NCI-H524 (cell line): ENCODE data around the gene RAD54L.
"Not testable (repeated sequence)": the region's sequence is repeated elsewhere in the genome, so short reads cannot be mapped to it uniquely, and the experiment has no call there.

Source experiments
- DNase-seq, 2 experiments: peaks; one replicate each; lab custom pipeline; 2025; lab: John Stamatoyannopoulos, UW

Gene RAD54L

DNA sequence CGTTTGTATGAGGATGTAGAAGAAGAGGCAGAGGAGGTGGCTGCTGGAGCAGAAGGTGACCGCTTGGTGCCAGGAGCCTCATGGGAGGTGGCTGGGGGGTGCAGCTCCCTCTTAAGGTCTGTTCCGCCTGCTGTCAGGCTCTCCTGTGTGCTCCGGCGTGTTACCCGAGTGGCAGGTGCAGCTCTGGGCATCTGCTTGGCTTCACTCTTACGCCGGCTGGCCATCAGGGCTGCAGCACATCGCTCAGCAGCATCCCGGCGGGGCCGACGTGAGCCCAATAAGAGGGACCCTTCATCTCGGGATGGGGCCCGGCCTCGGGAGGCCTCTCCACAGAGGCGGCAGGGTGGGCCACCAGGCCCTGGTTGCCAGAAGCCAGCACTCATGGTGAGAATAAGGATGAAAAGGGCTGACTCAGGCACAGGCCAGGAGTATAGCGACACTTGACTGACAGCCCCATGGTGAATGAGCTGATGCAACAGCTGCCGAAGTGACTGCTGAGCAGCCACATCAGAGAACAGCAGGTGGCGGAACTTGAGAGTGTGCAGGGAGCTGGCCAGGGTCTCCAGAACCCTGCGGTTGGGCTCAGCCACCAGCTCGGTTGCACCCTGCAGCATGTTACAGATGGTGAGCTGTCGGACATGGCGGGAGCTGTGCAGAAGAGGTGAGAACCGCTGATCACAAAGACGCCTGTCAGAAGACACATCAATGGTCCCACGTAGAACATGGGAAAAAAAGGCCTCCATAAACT is 38.3 kb downstream of the RAD54L start:
- peak; percentile 92 to 97 for DNase-seq

DNA sequence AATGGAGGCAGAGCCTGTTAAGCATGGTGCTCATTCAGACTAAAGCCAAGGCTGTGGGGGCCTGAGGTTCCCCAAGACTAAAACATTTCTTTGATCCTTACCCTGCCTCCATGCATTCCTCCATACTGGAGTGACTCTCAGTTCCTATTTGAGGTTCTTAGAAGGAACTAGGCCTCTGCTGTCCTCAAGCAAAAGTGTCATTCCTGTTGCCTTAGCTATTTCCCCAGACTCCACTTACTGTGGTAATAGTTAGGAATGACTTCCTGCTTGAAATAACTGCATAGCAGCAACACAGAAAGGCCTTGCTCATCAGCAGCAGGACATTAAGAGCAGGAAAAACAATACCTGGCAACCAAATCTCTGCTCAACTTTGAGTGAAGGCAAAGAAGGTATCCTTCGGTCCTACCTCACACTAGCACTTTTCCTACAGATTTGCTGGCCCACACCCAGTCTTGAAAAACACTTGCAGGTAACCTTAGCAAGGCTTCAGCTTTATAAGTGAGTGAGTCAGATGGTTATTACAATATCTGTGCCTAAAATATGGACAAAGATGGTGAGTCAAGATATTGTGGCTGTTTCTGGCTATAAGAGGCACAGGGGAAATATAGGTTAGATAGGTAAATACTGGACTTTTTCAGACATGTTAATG is 41.0 kb downstream of the RAD54L start:
- no peak for DNase-seq

- no peak for DNase-seq
Observed at GRCh38 chr1:46289134-46289494, 41.6 kb downstream of the RAD54L start.

DNA sequence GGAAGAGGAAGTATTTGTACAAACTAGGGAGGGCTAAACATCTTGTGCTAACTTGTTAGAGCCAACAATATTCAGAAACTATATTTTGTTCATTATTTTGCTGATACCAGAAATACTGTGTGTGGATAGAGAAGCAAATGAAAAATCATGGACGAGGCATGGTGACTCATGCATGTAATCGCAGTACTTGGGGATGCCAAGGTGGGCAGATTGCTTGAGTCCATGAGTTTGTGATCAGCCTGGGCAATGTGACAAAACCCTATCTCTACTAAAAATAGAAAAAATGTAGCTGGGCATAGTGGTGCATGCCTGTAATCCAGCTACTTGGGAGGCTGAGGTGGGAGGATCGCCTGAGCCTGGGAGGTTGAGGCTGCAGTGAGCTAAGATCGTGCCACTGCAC is 42.4 kb downstream of the RAD54L start:
- no peak for DNase-seq

- no peak for DNase-seq
Observed at GRCh38 chr1:46295306-46295705, 47.7 kb downstream of the RAD54L start.

GRCh38 chr1:46298387-46298786 is 50.8 kb downstream of the RAD54L start:
- no peak for DNase-seq

DNA sequence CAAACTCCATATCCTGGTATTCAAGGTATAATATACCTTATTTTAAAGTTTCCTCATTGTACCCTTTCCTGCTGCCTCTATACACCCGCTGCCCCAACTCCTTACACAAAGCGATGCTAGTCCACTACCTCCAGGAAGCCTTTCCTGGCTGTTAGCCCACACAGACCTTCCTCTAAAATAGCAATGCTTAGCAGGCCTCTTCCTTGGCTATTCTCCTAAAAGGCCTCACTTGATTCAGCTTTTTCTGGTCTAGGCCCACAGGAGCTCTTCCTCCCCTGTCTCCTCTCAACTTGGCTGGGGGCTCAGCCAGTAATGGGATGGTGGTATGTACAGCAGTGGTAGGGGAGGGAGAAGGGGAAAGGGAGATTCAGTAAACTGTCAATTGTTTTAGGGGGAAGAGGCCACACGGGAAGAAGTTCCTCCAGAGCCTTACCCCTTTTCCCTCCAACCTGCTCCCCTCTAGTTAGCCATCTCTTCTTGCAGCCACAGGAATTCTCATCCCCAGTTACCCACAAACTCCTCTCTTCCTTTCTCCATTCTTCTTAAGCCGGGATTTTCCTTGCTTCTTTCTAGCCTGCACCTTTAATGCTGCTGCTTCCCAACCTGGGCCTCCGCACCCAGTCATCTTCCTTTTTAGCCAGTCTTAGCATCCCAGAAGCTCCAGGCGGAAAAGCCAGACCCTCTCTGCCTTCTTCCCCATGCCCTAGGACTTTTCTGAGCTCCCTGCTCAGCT is 53.3 kb downstream of the RAD54L start:
- no peak for DNase-seq

DNA sequence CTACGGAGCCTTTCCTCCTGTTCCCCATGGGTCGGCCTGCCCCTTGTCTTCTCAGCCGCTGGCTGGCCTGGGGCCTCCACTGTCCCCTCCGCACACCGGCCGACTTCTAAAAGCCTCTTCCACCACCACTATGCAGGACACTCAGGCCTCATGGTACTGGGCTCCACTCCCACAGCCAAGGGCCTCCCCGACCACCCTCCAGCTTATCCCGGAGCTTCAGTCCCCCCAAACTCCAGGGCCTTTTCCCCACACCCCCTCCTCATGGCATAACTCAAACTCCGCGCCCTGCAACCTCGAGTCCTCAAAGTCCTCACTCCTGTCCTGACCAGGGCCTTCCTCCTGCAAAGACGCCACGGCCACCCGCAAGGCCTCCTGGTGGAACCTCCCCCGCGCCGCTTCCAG is 53.8 kb downstream of the RAD54L start:
- DNase-seq = no peak

DNA sequence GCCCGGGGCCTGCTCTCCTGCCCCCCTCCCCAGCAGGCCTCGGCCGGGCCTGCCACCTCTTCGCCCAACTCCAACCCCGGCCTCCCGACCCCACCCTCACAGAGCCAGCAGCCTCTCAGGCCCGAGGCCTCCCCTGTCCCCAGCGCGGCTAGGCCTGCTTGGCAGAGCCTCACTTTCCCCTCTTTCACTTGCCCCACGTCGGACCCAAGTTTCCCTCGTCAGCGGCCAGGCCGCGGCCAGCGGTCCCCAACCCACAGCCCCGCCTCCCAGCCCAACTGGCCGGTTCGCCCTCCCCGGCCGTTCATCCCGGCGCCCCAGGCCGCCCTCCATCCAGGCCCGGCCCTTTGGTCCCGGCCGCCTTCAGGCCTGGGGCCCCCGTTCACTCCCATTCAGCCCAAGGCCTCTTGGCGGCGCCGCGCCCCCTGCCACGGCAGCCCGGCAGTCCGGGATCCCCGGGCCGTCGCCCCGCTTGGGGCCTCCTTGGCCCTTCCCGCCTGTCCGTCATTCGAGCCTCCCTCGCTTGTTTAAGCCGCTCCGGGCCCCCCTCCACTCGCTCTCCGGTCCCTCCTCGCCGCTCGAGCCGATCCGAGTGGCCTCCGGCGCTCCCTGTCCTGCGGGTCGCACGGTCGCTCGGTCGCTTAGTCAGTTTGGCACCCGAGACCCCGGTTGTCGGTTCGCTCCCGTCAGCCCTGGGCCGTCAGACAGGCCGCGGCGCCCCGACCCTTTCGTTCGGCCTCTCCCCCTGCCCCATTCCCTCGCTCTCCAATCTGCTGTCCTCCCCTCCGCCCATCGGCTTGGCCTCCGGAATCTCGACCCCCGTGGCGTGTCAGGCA is 54.5 kb downstream of the RAD54L start:
- DNase-seq = peak; percentile 27 to 40

GRCh38 chr1:46302641-46303037 is 55.1 kb downstream of the RAD54L start:
- peak in 1 of 2 experiments; percentile 37 for DNase-seq

- DNase-seq = peak; percentile 88 to 92
Observed at GRCh38 chr1:46303038-46303871, 55.7 kb downstream of the RAD54L start, which contains the start of the genes LRRC41 and UQCRH. Gene LRRC41 (minus strand): TSS chr1:46303616. CDS start chr1:46303322, 294 bp downstream. Gene UQCRH (plus strand): TSS chr1:46303698. CDS start chr1:46303767, 69 bp downstream.

DNA sequence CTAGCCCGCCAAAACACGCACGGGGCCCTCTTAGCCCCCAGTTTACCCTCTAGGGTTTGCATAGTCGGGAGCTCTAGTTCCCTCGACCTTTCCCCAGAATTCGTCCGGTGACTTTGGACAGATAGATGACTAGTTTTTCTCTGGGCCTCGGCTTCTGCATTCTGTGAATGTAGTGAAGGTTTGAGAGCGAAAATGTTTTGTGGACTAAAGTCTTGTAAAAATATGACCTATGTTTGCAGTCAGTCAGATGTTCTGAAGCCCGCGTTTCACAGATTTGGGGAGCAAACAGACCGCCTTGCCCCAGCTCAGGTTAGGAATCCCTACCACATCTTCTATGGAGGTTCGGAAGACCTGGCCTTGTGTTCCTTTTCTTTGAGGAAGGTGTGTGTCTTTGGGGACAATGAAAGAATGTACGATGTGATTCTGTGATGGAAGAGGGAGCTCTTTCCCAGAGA is 56.3 kb downstream of the RAD54L start:
- no peak for DNase-seq

DNA sequence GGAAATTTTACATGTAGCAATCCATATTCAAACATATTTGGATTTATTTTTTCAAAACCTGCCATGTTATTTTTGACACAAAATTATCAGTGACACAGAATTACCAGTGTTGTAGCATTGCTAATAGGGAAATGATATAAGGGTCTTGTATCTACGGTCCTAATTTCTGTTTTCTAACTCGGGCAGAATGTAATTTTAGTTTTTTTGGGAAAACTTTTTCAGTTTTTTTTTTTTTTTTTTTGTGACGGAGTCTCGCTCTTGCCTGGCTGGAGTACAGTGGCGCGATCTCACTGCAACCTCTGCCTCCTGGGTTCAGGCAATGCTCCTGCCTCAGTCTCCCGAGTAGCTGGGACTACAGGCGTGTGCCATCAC is 58.6 kb downstream of the RAD54L start:
- no peak for DNase-seq

DNA sequence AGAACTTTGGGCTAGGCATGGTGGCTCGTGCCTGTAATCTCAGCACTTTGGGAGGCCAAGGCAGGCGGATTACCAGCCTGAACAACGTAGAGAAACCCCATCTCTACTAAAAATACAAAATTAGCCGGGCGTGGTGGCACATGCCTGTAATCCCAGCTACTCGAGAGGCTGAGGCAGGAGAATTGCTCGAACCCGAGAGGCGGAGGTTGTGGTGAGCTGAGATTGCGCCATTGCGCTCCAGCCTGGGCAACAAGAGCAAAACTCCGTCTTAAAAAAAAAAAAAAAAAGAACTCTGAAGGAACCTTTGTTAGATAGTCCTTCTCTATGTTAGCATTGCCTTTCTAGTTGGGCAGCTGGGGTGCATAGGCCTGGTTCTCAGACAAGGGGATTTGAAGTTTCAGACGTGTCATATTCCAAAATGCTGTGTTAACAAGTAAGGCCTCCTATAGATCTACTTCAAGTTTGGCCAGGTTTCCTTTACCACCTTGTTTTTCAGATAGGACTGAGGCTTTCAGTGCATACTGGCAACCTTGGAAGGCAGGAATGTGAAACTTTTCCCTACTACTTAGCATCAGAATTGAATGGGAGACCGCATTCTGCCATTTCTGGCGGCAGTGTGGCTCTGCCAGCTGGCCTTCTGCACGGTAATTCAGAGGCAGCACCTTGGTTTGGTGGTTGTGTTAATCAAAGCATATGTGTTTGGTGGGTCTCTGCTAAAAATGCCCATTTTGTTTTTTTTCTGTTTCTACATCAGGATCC is 62.0 kb downstream of the RAD54L start:
- no peak for DNase-seq

DNA sequence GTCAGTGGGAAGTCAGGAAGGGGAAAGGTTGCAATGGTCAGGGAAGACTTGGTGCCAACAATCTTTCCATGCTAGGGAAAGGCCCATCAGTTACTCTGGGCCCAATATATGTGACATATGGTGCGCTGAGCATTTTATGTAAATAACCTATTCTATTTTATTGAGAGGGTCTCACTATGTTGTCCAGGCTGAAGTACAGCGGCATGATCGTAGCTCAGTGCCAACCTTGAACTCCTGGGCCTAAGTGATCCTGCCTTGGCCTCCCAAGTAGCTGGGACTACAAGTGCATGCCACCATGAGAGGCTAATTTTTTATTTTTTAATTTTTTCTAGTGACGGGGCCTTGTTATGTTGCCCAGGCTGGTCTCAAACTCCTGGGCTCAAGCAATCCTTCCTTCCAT is 62.8 kb downstream of the RAD54L start:
- DNase-seq = no peak

GRCh38 chr1:46315669-46316403 is 68.3 kb downstream of the RAD54L start:
- no peak for DNase-seq

DNA sequence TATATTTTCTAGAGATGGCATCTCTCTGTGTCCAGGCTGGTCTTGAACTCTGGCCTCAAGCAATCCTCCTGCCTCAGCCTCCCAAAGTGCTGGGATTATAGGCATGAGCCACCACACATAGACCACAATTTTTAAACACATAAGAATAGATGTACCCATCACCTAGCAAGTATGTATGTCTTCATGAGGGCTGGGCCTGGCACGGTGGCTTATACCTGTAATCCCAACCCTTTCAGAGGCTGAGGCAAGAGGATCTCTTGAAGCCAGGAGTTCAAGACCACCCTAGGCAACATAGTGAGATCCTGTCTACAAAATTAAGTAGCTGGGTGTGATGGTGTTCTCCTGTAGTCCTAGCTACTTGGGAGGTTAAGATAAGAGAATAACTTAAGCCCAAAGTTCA is 69.8 kb downstream of the RAD54L start:
- DNase-seq = no peak

GRCh38 chr1:46319301-46319700 is 71.7 kb downstream of the RAD54L start:
- DNase-seq = not testable (repeated sequence)
